CD14-positive monocyte (primary cell): ENCODE measurements around the gene GGT5. TPM values are rescaled to one million over a fixed set of nuclear protein-coding genes. Genes with fewer than 3 reads are reported as not detected.

Experiments
- DNase-seq, 3 donors: peaks; one replicate each; pipeline ENCODE4 v3.0.0-alpha.2; 2011 to 2022
- H2AFZ ChIP-seq: 2 replicates; pipeline ENCODE4 v1.6.0; 2012; ENCODE audit warnings: mild to moderate bottlenecking, low read depth, low read length, inconsistent platforms; ENCODE audit not compliant: insufficient read depth, poor library complexity, severe bottlenecking
- H3K27ac ChIP-seq, 2 donors: 1 replicate in 1 of 2; 2 replicates in 1 of 2; pipeline ENCODE4 v1.5.1; 2012 to 2013; ENCODE audit warnings: low read length in 2 of 2, control low read depth in 1 of 2, inconsistent platforms in 1 of 2, low read depth in 1 of 2, mild to moderate bottlenecking in 1 of 2
- H3K27me3 ChIP-seq, 2 donors: one replicate each; pipeline versions ENCODE4 v1.6.0 to v1.6.1; 2011 to 2013; ENCODE audit warnings: low read length in 2 of 2; ENCODE audit not compliant: control insufficient read depth in 2 of 2, insufficient read depth in 2 of 2
- H3K36me3 ChIP-seq, 2 donors: replicated peaks in 1 of 2; 1 replicate in 1 of 2; 2 replicates in 1 of 2; pipeline versions ENCODE4 v1.5.1 to v1.6.1; 2012 to 2013; ENCODE audit warnings: low read length in 2 of 2, control low read depth in 1 of 2, inconsistent platforms in 1 of 2, mild to moderate bottlenecking in 1 of 2; ENCODE audit not compliant: insufficient read depth in 2 of 2, control insufficient read depth in 1 of 2
- H3K4me1 ChIP-seq, 2 donors: 1 replicate in 1 of 2; 2 replicates in 1 of 2; pipeline versions ENCODE4 v1.5.1 to v1.6.1; 2012 to 2013; ENCODE audit warnings: low read length in 2 of 2, control low read depth in 1 of 2, inconsistent platforms in 1 of 2, mild to moderate bottlenecking in 1 of 2, moderate library complexity in 1 of 2; ENCODE audit not compliant: insufficient read depth in 2 of 2, control insufficient read depth in 1 of 2
- H3K4me2 ChIP-seq: replicated peaks from 2 replicates; pipeline ENCODE3; 2012; ENCODE audit warnings: low read length, moderate library complexity, mild to moderate bottlenecking; ENCODE audit not compliant: poor library complexity, severe bottlenecking; ENCODE audit errors: extremely low read depth
- H3K4me3 ChIP-seq, 3 experiments: fragments of 200-600 bp in 1 of 3; sonication (generic) in 1 of 3; replicated peaks in 1 of 3; 1 replicate in 2 of 3; 2 replicates in 1 of 3; pipeline ENCODE4 v1.5.1; 2011 to 2013; ENCODE audit warnings: low read length in 3 of 3, mild to moderate bottlenecking in 3 of 3, control low read depth in 2 of 3, low read depth in 2 of 3, inconsistent platforms in 1 of 3, moderate library complexity in 1 of 3
- H3K79me2 ChIP-seq: 2 replicates; pipeline ENCODE4 v1.6.0; 2012; ENCODE audit warnings: mild to moderate bottlenecking, control low read depth, inconsistent platforms, low read length, moderate library complexity; ENCODE audit not compliant: insufficient read depth
- H3K9ac ChIP-seq: 2 replicates; pipeline ENCODE4 v1.6.0; 2017; ENCODE audit warnings: low read length, mild to moderate bottlenecking; ENCODE audit not compliant: insufficient read depth, poor library complexity, severe bottlenecking
- H3K9me3 ChIP-seq, 2 donors: replicated peaks in 1 of 2; 1 replicate in 1 of 2; 2 replicates in 1 of 2; pipeline versions ENCODE4 v1.5.1 to v1.6.1; 2012 to 2013; ENCODE audit warnings: low read length in 2 of 2, control low read depth in 1 of 2; ENCODE audit not compliant: control insufficient read depth in 1 of 2, insufficient read depth in 1 of 2
- H4K20me1 ChIP-seq: 2 replicates; pipeline ENCODE4 v1.6.0; 2012; ENCODE audit warnings: mild to moderate bottlenecking, low read length, control low read depth, moderate library complexity; ENCODE audit not compliant: insufficient read depth
- H3K27ac Mint-ChIP-seq, 7 donors: one replicate each; pipeline ENCODE4 v1.8.0; 2020; ENCODE audit warnings: mild to moderate bottlenecking in 7 of 7, mixed read lengths in 7 of 7, moderate library complexity in 6 of 7, inconsistent platforms in 2 of 7
- H3K27me3 Mint-ChIP-seq, 3 donors: one replicate each; pipeline ENCODE4 v1.8.0; 2021 to 2022; ENCODE audit warnings: low read depth in 3 of 3, mild to moderate bottlenecking in 3 of 3, mixed read lengths in 3 of 3, moderate library complexity in 3 of 3, inconsistent platforms in 1 of 3
- H3K36me3 Mint-ChIP-seq, 2 donors: one replicate each; pipeline ENCODE4 v1.8.0; 2020; ENCODE audit warnings: mixed read lengths in 2 of 2, inconsistent platforms in 1 of 2, mild to moderate bottlenecking in 1 of 2
- H3K4me1 Mint-ChIP-seq: one replicate; pipeline ENCODE4 v1.8.0; 2020; ENCODE audit warnings: mild to moderate bottlenecking, mixed read lengths
- H3K4me3 Mint-ChIP-seq, 2 donors: one replicate each; pipeline ENCODE4 v1.8.0; 2020; ENCODE audit warnings: mild to moderate bottlenecking in 2 of 2, mixed read lengths in 2 of 2, moderate library complexity in 1 of 2
- H3K9me3 Mint-ChIP-seq, 7 donors: one replicate each; pipeline ENCODE4 v1.8.0; 2020 to 2022; ENCODE audit warnings: mixed read lengths in 7 of 7, mild to moderate bottlenecking in 6 of 7, moderate library complexity in 6 of 7, inconsistent platforms in 2 of 7
- WGBS: methylation state at CpG from one replicate; pipeline ENCODE4 v1.1.5; 2013; ENCODE audit warnings: missing lambda C conversion rate; ENCODE audit not compliant: insufficient coverage; 5-methylcytosine and 5-hydroxymethylcytosine counted together
- intact Hi-C, 2 donors: fragments of 100-400 bp; cut with micrococcal nuclease; formaldehyde crosslinking; loops; one replicate each; pipeline versions ENCODE4 v1.15.0 to v1.15.1; 2023
- polyA plus RNA-seq, 3 donors: library from polyadenylated mRNA; depleted of rRNA in 1 of 3; unstranded in 2 of 3; stranded (reverse) in 1 of 3; fragments of 300-500 nt in 2 of 3; fragments of >200 nt in 1 of 3; fragmentation: Illumina TruSeq in 2 of 3; gene quantifications; 1 replicate in 2 of 3; 2 replicates in 1 of 3; pipeline ENCODE4 v1.2.3, GENCODE V29; 2012 to 2021
- TF ChIP-seq, protein P1 (sequence below): fragments of 200-600 bp; IDR thresholded peaks from one replicate; pipeline ENCODE4 v1.8.0; 2022; ENCODE audit warnings: antibody characterized with exemption, mild to moderate bottlenecking

GGT5 gene
- polyA plus RNA-seq, 3 donors: 0.26 to 0.41 TPM; not detected in 1

DNA sequence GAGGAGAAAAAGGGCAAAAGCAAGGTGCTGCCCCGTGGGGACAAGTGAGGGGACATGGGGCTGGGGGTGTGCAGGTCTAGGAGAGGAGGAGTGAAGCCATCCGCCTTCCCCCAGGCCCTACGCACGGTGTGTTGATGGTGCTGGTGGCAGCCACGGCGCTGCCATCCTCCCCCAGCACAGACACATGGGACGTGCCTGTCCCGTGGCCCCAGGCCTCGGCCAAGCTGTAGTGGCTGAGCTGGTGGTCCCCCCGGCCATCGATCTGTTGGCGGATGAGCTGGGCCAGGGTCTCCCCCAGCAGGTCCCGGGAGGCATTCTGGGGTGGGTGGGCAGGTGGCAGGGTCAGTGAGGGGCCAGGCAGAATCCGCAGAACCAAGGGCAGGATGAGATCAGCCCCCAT lies 18.9 kb downstream of the GGT5 start:
- Mint-ChIP-seq H3K36me3 (peaks cover 1 to 3% of the 10 kb centered on the region in 2 donors), H3K9me3 (peaks cover 7 to 23% (median 16%) of the 10 kb centered on the region in 7 donors), H3K27ac (no peak overlapping the region), H3K27me3 (peaks cover 0 to 8% (median 2%) of the 10 kb centered on the region in 3 donors), H3K4me1 (no peaks in the 10 kb centered on the region), H3K4me3 (no peak overlapping the region)
- Histone ChIP-seq H4K20me1 (no peaks in the 10 kb centered on the region), H3K79me2 (no peaks in the 10 kb centered on the region), H3K9ac (no peak overlapping the region), H3K4me2 (no peak overlapping the region), H3K4me1 (no peaks in the 10 kb centered on the region), H3K4me3 (no peak overlapping the region), H2AFZ (no peak overlapping the region), H3K27ac (no peak overlapping the region), H3K9me3 (peaks cover 8 to 25% of the 10 kb centered on the region in 2 donors), H3K36me3 (no peaks in the 10 kb centered on the region), H3K27me3 (no peaks in the 10 kb centered on the region)
- TF ChIP-seq, protein P1, sequence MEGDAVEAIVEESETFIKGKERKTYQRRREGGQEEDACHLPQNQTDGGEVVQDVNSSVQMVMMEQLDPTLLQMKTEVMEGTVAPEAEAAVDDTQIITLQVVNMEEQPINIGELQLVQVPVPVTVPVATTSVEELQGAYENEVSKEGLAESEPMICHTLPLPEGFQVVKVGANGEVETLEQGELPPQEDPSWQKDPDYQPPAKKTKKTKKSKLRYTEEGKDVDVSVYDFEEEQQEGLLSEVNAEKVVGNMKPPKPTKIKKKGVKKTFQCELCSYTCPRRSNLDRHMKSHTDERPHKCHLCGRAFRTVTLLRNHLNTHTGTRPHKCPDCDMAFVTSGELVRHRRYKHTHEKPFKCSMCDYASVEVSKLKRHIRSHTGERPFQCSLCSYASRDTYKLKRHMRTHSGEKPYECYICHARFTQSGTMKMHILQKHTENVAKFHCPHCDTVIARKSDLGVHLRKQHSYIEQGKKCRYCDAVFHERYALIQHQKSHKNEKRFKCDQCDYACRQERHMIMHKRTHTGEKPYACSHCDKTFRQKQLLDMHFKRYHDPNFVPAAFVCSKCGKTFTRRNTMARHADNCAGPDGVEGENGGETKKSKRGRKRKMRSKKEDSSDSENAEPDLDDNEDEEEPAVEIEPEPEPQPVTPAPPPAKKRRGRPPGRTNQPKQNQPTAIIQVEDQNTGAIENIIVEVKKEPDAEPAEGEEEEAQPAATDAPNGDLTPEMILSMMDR: no peak
- DNase-seq: no peak
- 94% methylated on average over 4 of the region's 14 CpGs for WGBS
- intact Hi-C loops: no loop called here

DNA sequence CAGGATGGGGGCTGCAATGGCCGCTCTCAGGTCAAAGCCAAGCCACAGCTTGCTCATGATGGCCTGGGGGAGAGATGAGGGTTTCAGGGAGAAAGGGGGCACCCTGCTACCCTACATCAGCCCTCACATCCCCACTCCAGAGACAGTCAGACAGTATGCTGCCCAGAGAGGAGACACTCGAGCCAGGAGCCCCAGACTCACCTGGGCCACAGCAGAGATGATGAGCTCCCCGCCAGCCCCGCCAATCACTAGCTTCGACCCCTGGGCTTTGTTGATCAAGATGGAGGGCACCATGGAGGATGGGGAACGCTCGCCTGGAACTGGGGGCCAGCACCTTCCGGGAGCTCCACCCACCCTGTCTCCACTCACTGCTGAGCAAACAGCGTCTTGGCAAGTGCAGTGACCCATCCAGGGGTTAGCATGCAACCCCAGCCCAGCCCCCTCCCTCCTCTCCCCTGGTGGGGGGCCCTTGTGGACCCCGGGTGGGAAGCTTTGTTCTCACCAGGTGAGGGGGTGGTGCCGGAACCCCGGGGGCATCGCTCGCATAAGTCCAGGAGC lies 19.8 kb downstream of the GGT5 start:
- Histone ChIP-seq H3K27me3 (no peaks in the 10 kb centered on the region), H3K9ac (no peak overlapping the region), H3K27ac (no peak overlapping the region), H3K79me2 (no peaks in the 10 kb centered on the region), H3K4me3 (no peak overlapping the region), H3K9me3 (peaks cover 8 to 25% of the 10 kb centered on the region in 2 donors), H3K4me2 (no peak overlapping the region), H4K20me1 (no peaks in the 10 kb centered on the region), H2AFZ (no peak overlapping the region), H3K36me3 (no peaks in the 10 kb centered on the region), H3K4me1 (no peaks in the 10 kb centered on the region)
- WGBS: 88% methylated on average over 5 of the region's 14 CpGs
- H3K9me3 Mint-ChIP-seq: peaks cover 7 to 23% (median 16%) of the 10 kb centered on the region in 7 donors
- H3K4me1 Mint-ChIP-seq: no peaks in the 10 kb centered on the region
- TF ChIP-seq, protein P1: no peak
- no peak for DNase-seq
- H3K36me3 Mint-ChIP-seq: peaks cover 1 to 3% of the 10 kb centered on the region in 2 donors
- intact Hi-C loops: no loop called here
- H3K27ac Mint-ChIP-seq: no peak overlapping the region
- no peak overlapping the region for H3K4me3 Mint-ChIP-seq
- peaks cover 0 to 8% (median 2%) of the 10 kb centered on the region in 3 donors for H3K27me3 Mint-ChIP-seq
